H9 (cell line): ENCODE data around the gene PCSK2. TPM values are rescaled to one million over a fixed set of nuclear protein-coding genes. Genes with fewer than 3 reads are reported as not detected.

Experiments
- DNase-seq: peaks from one replicate; pipeline ENCODE4 v3.0.0-alpha.2; 2017
- H2AFZ ChIP-seq: one replicate; pipeline ENCODE4 v1.6.1; 2013; ENCODE audit warnings: mild to moderate bottlenecking, low read length, control low read depth, moderate library complexity
- H2AK5ac ChIP-seq: 2 replicates; pipeline ENCODE4 v1.6.1; 2013; ENCODE audit warnings: low read length, control low read depth, mixed read lengths; ENCODE audit not compliant: insufficient read length
- H2BK120ac ChIP-seq: one replicate; pipeline ENCODE4 v1.6.1; 2013; ENCODE audit warnings: low read depth, mild to moderate bottlenecking, low read length, control low read depth, inconsistent platforms; ENCODE audit not compliant: poor library complexity, severe bottlenecking
- H2BK12ac ChIP-seq: 2 replicates; pipeline ENCODE4 v1.6.1; 2013; ENCODE audit warnings: low read length, control low read depth, mixed read lengths, low read depth; ENCODE audit not compliant: insufficient read length
- H2BK15ac ChIP-seq: 2 replicates; pipeline ENCODE4 v1.6.1; 2013; ENCODE audit warnings: low read depth, low read length, control low read depth
- H2BK20ac ChIP-seq: one replicate; pipeline ENCODE4 v1.6.1; 2013; ENCODE audit warnings: low read depth, mild to moderate bottlenecking, low read length, control low read depth, inconsistent platforms; ENCODE audit not compliant: poor library complexity, severe bottlenecking
- H2BK5ac ChIP-seq: 2 replicates; pipeline ENCODE4 v1.6.1; 2013; ENCODE audit warnings: low read length, control low read depth, mixed read lengths; ENCODE audit not compliant: insufficient read length
- H3K14ac ChIP-seq: 2 replicates; pipeline ENCODE4 v1.6.1; 2013; ENCODE audit warnings: low read length, control low read depth; ENCODE audit not compliant: insufficient read depth
- H3K18ac ChIP-seq: 2 replicates; pipeline ENCODE4 v1.6.1; 2013; ENCODE audit warnings: low read depth, mild to moderate bottlenecking, mixed read lengths, low read length, control low read depth; ENCODE audit not compliant: insufficient read length
- H3K23ac ChIP-seq: 2 replicates; pipeline ENCODE4 v1.6.1; 2013; ENCODE audit warnings: low read length, control low read depth, mixed read lengths, low read depth; ENCODE audit not compliant: insufficient read length
- H3K23me2 ChIP-seq: 2 replicates; pipeline ENCODE4 v1.6.1; 2013; ENCODE audit warnings: low read depth, mild to moderate bottlenecking, mixed read lengths, low read length, control low read depth; ENCODE audit not compliant: insufficient read length, poor library complexity, severe bottlenecking
- H3K27ac ChIP-seq: 2 replicates; pipeline ENCODE4 v1.5.1; 2013; ENCODE audit warnings: low read length, control low read depth, mixed read lengths, low read depth; ENCODE audit not compliant: insufficient read length
- H3K27me3 ChIP-seq: 2 replicates; pipeline ENCODE4 v1.6.1; 2013; ENCODE audit warnings: low read length, control low read depth, inconsistent platforms; ENCODE audit not compliant: insufficient read depth
- H3K4ac ChIP-seq: 2 replicates; pipeline ENCODE4 v1.6.1; 2013; ENCODE audit warnings: low read depth, mild to moderate bottlenecking, control low read depth, inconsistent platforms, low read length, moderate library complexity
- H3K4me1 ChIP-seq: 2 replicates; pipeline ENCODE4 v1.6.1; 2013; ENCODE audit warnings: low read length, control low read depth, inconsistent platforms; ENCODE audit not compliant: insufficient read depth
- H3K4me2 ChIP-seq: 2 replicates; pipeline ENCODE4 v1.6.1; 2013; ENCODE audit warnings: low read length, control low read depth, mixed read lengths; ENCODE audit not compliant: insufficient read length, insufficient read depth
- H3K56ac ChIP-seq: 2 replicates; pipeline ENCODE4 v1.6.1; 2013; ENCODE audit warnings: low read depth, mild to moderate bottlenecking, mixed read lengths, low read length, control low read depth; ENCODE audit not compliant: insufficient read length
- H3K79me1 ChIP-seq: 2 replicates; pipeline ENCODE4 v1.6.1; 2013; ENCODE audit warnings: low read depth, mild to moderate bottlenecking, moderate library complexity, low read length, control low read depth, inconsistent platforms; ENCODE audit not compliant: insufficient read depth, poor library complexity, severe bottlenecking
- H3K79me2 ChIP-seq: 2 replicates; pipeline ENCODE4 v1.6.1; 2013; ENCODE audit warnings: low read length, control low read depth, inconsistent platforms; ENCODE audit not compliant: insufficient read depth
- H3K9ac ChIP-seq: 2 replicates; pipeline ENCODE4 v1.6.1; 2013; ENCODE audit warnings: low read length, control low read depth, mixed read lengths; ENCODE audit not compliant: insufficient read length; ENCODE audit errors: extremely low read depth
- H3K9me3 ChIP-seq: one replicate; pipeline ENCODE4 v1.6.1; 2013; ENCODE audit warnings: low read depth, low read length, inconsistent platforms; ENCODE audit not compliant: control insufficient read depth
- H3T11ph ChIP-seq: one replicate; pipeline ENCODE4 v1.6.1; 2013; ENCODE audit warnings: mild to moderate bottlenecking, low read length, control low read depth, inconsistent platforms
- H4K20me1 ChIP-seq: one replicate; pipeline ENCODE4 v1.6.1; 2013; ENCODE audit not compliant: control insufficient read depth, insufficient read length, insufficient read depth
- H4K5ac ChIP-seq: 2 replicates; pipeline ENCODE4 v1.6.1; 2013; ENCODE audit warnings: low read depth, mild to moderate bottlenecking, mixed read lengths, low read length, control low read depth; ENCODE audit not compliant: insufficient read length
- H4K8ac ChIP-seq: replicated peaks from 2 replicates; pipeline ENCODE4 v1.6.1; 2013; ENCODE audit warnings: low read length, control low read depth, mixed read lengths, low read depth; ENCODE audit not compliant: insufficient read length
- H4K91ac ChIP-seq: 2 replicates; pipeline ENCODE4 v1.6.1; 2013; ENCODE audit warnings: low read depth, mild to moderate bottlenecking, moderate library complexity, mixed read lengths, low read length, control low read depth; ENCODE audit not compliant: insufficient read length
- H3K27ac Mint-ChIP-seq, 3 experiments: 2 replicates in 2 of 3; 3 replicates in 1 of 3; pipeline ENCODE4 v1.8.0; 2020 to 2021; ENCODE audit warnings: mixed read lengths in 3 of 3, mild to moderate bottlenecking in 1 of 3, moderate library complexity in 1 of 3
- H3K27me3 Mint-ChIP-seq: 2 replicates; pipeline ENCODE4 v1.8.0; 2021; ENCODE audit warnings: low read depth, mild to moderate bottlenecking, moderate library complexity, mixed read lengths
- H3K36me3 Mint-ChIP-seq, 3 experiments: 2 replicates in 2 of 3; 3 replicates in 1 of 3; pipeline ENCODE4 v1.8.0; 2020 to 2021; ENCODE audit warnings: low read depth in 3 of 3, mixed read lengths in 3 of 3; ENCODE audit not compliant: insufficient read depth in 1 of 3
- H3K4me1 Mint-ChIP-seq, 2 experiments: 2 replicates each; pipeline ENCODE4 v1.8.0; 2020; ENCODE audit warnings: mixed read lengths in 2 of 2
- H3K4me3 Mint-ChIP-seq, 2 experiments: 2 replicates in 1 of 2; 3 replicates in 1 of 2; pipeline ENCODE4 v1.8.0; 2020 to 2021; ENCODE audit warnings: mild to moderate bottlenecking in 2 of 2, mixed read lengths in 2 of 2, moderate library complexity in 1 of 2
- H3K9me3 Mint-ChIP-seq, 2 experiments: 2 replicates in 1 of 2; 3 replicates in 1 of 2; pipeline ENCODE4 v1.8.0; 2020; ENCODE audit warnings: mild to moderate bottlenecking in 2 of 2, mixed read lengths in 2 of 2, moderate library complexity in 1 of 2
- whole genome bisulfite sequencing: extraction: QIAGEN DNeasy Blood & Tissue Kit; methylation state at CpG from one replicate; pipeline ENCODE4 v1.1.7; 2013; ENCODE audit warnings: missing lambda C conversion rate, low lambda C conversion rate, mixed read lengths; ENCODE audit not compliant: insufficient read length; ENCODE audit errors: extremely low coverage; 5-methylcytosine and 5-hydroxymethylcytosine counted together
- total RNA-seq: library from RNA; stranded (reverse); gene quantifications from 2 replicates; pipeline ENCODE4 v1.2.1, GENCODE V29; 2021
- TF ChIP-seq, protein P1 (sequence below): fragments of 200-600 bp; sonication (generic); conservative IDR thresholded peaks from 3 replicates; pipeline ENCODE4 v1.8.0; 2021; ENCODE audit warnings: antibody characterized with exemption, mild to moderate bottlenecking

PCSK2 gene
- total RNA-seq, 1 experiment from 2014 or later: 2.8 TPM

DNA sequence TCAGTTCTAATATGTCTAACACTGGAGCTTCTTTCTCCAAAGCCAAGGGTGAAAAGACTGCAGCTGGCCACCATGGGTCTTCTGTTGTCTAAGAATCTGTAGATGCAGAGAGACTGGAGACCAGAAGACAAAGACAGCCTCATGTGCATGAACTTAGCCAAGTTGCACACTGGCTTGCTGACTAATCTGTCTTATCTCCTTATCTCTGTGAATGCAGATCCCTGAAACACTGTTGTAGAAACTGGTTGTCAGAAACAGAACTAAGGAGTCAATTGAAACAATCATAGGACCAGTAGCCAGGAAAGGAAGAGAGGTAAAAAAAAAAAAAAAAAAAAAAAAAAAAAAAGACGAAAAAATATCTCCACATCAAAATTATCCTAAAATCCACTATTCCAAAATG, 194.7 kb downstream of the PCSK2 start:
- no peaks in the 10 kb centered on the region for H3K79me2 ChIP-seq
- H4K20me1 ChIP-seq: no peaks in the 10 kb centered on the region
- H3K23ac ChIP-seq: no peak overlapping the region
- H3K27ac Mint-ChIP-seq: no peak overlapping the region
- H3K56ac ChIP-seq: no peak overlapping the region
- H3K9ac ChIP-seq: no peak overlapping the region
- H3T11ph ChIP-seq: no peak overlapping the region
- H3K18ac ChIP-seq: no peak overlapping the region
- no peak overlapping the region for H4K91ac ChIP-seq
- TF ChIP-seq, protein P1, sequence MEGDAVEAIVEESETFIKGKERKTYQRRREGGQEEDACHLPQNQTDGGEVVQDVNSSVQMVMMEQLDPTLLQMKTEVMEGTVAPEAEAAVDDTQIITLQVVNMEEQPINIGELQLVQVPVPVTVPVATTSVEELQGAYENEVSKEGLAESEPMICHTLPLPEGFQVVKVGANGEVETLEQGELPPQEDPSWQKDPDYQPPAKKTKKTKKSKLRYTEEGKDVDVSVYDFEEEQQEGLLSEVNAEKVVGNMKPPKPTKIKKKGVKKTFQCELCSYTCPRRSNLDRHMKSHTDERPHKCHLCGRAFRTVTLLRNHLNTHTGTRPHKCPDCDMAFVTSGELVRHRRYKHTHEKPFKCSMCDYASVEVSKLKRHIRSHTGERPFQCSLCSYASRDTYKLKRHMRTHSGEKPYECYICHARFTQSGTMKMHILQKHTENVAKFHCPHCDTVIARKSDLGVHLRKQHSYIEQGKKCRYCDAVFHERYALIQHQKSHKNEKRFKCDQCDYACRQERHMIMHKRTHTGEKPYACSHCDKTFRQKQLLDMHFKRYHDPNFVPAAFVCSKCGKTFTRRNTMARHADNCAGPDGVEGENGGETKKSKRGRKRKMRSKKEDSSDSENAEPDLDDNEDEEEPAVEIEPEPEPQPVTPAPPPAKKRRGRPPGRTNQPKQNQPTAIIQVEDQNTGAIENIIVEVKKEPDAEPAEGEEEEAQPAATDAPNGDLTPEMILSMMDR: no peak
- H3K36me3 Mint-ChIP-seq: no peaks in the 10 kb centered on the region; a peak in 1 of 7 replicates
- no peaks in the 10 kb centered on the region for H3K9me3 ChIP-seq
- H3K9me3 Mint-ChIP-seq: peaks cover 0 to under 1% of the 10 kb centered on the region in 2 experiments; a peak in 1 of 5 replicates
- no peak overlapping the region for H2AK5ac ChIP-seq
- no peaks in the 10 kb centered on the region for H3K79me1 ChIP-seq
- no peak overlapping the region for H3K27ac ChIP-seq
- no peaks in the 10 kb centered on the region for H3K23me2 ChIP-seq
- no peak overlapping the region for H3K4me3 Mint-ChIP-seq
- no peak overlapping the region for H2BK120ac ChIP-seq
- no peak overlapping the region for H2AFZ ChIP-seq
- WGBS: no CpG with 5 or more reads among the region's 1 CpG
- H3K14ac ChIP-seq: no peak overlapping the region
- peaks cover 3% of the 10 kb centered on the region for H3K27me3 Mint-ChIP-seq
- no peak overlapping the region for H4K5ac ChIP-seq
- H2BK12ac ChIP-seq: no peak overlapping the region
- no peak overlapping the region for H3K4me2 ChIP-seq
- no peak overlapping the region for H2BK15ac ChIP-seq
- no peak for DNase-seq
- H3K4me1 Mint-ChIP-seq: no peaks in the 10 kb centered on the region
- peaks cover 3% of the 10 kb centered on the region; the same call in 1 of the 2 replicates for H3K4me1 ChIP-seq
- H3K4ac ChIP-seq: no peak overlapping the region
- H2BK20ac ChIP-seq: no peak overlapping the region
- no peak overlapping the region for H2BK5ac ChIP-seq
- H3K27me3 ChIP-seq: no peaks in the 10 kb centered on the region
- no peak overlapping the region for H4K8ac ChIP-seq
